ENCODE results near the gene NUDT3.
"Not testable (repeated sequence)": the region's sequence is repeated elsewhere in the genome, so short reads cannot be mapped to it uniquely, and the experiment has no call there.

The NUDT3 gene

GRCh38 chr6:34343806-34344205 lies 48.7 kb downstream of the NUDT3 start:
- DNase-seq (ENCODE audit: low read depth, low spot score): no peak

DNA sequence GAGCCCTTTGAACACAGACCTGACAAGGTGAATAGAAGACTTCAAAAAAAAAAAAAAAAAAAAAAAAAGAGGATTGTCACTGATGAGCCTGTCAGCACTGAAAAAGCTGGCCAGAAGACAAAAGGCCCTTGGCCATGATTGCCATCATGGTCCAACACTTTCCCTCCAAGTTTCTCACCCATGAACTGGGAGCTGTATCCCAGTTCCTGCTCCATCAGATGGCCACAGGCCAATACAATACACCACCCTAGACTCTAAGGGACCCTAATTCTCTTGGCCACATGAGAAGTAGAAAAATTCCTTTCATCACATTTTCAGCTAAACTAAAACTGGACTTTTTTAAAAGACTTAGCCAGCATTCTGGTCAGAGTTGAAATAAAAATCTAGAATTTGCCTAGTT lies 50.2 kb downstream of the NUDT3 start:
- DNase-seq (ENCODE audit: low read depth, low spot score): no peak

DNA sequence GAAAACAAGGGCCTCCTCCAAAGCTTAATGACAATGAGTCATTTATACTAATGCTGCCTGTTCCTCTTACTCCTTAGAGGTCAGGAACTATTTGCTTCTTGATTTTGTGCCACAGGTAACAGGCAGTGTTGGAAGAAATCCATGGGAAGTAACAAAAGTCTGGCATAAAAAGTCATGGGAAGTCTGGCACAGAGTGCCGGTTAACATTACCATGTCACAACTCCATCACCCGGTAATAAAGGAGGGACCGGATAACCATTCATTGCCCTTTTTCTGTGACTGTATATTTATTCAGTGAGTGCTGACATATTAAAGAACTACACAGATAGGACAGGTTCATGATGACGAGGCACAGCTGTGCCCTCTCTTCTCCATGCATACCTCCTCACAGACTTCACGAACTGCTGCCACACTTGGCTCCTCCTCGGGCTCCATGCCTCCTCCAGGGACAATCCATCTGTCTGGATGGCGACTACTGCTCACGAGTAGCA lies 50.9 kb downstream of the NUDT3 start:
- no peak for DNase-seq (ENCODE audit: low read depth, low spot score)

DNA sequence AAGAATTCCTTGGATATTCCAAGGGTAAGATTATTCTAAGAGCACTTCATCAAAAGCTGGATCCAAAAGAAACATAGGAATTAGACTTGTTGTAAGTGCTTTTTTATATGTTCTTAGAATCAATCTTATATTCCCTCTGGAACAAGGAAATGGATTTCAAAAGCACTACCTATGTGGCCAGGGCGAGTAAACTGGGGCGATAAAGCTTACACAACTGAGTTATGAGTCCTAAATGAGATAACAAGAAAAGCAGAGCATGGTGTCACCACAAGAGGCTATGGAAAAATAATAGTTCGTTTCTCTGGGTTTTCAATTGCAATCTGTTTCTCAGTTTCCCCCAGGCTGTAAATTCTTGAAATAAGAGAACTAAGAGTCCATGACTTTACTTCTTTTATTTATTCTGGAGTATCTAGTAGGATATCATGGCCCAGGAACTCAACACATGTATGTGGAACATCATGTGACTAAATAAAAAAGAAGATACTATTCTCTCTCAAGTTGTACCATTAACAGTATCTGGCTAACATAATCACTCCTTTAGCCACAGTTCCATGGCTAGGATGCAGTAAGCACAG lies 51.5 kb downstream of the NUDT3 start:
- no peak for DNase-seq (ENCODE audit: low read depth, low spot score)

GRCh38 chr6:34340394-34340793 lies 52.1 kb downstream of the NUDT3 start:
- no peak for DNase-seq (ENCODE audit: low read depth, low spot score)

GRCh38 chr6:34339971-34340370 lies 52.5 kb downstream of the NUDT3 start:
- DNase-seq (ENCODE audit: low read depth, low spot score): no peak

DNA sequence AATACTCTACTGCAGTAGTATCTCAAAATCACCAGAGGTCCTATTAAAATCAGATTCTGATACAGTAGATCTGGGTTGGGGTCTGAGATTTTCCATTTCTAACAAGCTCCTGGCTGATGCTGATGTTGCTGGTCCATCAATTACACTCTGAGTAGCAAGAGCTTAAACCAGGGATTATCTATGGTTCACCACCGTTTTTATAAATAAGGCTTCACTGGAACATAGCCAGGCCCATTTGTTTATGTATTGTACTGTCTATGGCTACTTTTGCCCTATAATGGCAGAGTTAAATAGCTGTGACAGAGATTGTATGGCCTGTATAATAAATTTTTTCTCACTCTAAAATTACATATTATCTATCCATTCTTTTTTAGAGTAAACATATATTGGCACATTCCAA lies 53.0 kb downstream of the NUDT3 start:
- DNase-seq (ENCODE audit: low read depth, low spot score): no peak

DNA sequence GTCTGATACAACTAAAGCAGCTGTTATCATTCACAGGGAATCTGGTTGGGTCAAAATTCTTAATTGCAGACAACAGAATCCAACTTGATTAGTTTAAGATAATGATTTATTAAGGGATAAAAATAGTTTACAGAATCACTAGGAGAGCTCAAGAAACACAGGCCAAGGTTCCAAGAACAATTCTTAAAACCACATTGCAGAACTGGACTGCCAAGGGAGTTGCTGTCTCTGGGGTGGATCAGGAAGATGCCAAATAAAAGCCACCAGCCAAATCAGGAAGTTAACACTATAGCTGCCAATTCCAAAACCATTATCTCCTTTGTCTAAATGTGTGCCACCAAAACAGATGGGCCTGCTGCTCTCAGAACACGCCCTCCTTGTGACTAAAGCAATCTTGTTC lies 53.7 kb downstream of the NUDT3 start:
- DNase-seq (ENCODE audit: low read depth, low spot score): no peak

GRCh38 chr6:34338377-34338776 lies 54.1 kb downstream of the NUDT3 start:
- DNase-seq (ENCODE audit: low read depth, low spot score): no peak

- no peak for DNase-seq (ENCODE audit: low read depth, low spot score)
These were observed 57.6 kb downstream of the NUDT3 start for GRCh38 chr6:34334796-34335416.

DNA sequence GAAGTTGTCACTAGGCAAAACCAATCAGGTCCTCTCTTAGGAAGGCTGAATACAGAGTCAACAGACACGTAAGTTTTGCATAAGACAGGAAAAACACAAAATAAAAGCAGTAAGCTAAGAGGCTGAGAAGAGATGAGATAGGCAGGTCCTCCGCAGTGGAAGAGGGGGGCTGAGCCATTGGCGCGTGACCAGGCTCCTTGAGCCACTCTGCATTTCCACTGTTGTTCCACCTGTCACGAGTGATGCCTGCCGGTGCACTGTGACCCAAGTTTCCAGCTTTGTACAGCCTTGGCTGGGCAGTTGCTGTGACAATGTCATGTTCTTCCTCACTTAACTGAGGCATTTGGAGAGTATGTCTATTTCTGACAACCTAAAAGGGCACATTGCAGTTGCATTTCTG lies 58.6 kb downstream of the NUDT3 start:
- DNase-seq (ENCODE audit: low read depth, low spot score): no peak

GRCh38 chr6:34332251-34333198 lies 59.9 kb downstream of the NUDT3 start:
- DNase-seq (ENCODE audit: low read depth, low spot score): no peak

DNA sequence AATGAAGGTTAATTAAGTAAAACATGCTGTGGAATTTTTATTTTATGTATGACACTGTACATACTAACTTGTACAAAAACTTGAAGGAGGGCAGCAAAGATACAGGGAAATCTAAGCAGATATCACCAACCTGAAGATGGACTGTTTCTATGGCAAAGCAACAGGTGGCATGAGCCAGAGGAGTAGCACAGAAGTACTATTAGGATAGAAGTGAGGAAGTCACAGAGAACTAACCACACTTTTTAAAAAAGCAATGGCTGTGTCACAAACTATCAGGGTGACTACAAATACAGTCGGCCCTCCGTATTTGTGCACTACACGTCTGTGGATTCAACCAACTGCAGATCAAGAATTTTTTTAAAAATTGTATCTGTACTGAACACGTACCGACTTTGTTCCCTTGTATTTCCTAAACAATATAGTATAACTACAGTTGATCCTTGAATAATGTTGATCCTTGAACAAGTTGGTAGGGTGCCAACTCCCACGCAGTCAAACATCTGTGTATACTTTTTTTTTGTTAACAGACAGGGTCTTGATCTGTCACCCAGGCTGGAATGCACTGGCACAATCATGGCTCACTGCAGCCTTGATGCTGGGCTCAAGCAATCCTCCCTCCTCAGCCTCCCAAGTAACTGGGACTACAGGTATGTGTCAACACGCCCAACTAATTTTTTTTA lies 61.0 kb downstream of the NUDT3 start:
- DNase-seq (ENCODE audit: low read depth, low spot score): no peak

DNA sequence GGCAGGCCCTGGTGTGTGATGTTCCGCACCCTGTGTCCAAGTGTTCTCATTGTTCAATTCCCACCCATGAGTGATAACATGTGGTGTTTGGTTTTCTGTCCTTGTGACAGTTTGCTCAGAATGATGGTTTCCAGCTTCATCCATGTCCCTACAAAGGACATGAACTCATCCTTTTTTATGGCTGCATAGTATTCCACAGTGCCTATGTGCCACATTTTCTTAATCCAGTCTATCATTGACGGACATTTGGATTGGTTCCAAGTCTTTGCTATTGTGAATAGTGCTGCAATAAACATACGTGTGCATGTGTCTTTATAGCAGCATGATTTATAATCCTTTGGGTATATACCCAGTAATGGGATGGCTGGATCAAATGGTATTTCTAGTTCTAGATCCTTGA lies 62.7 kb downstream of the NUDT3 start:
- DNase-seq (ENCODE audit: low read depth, low spot score): not testable (repeated sequence)

DNA sequence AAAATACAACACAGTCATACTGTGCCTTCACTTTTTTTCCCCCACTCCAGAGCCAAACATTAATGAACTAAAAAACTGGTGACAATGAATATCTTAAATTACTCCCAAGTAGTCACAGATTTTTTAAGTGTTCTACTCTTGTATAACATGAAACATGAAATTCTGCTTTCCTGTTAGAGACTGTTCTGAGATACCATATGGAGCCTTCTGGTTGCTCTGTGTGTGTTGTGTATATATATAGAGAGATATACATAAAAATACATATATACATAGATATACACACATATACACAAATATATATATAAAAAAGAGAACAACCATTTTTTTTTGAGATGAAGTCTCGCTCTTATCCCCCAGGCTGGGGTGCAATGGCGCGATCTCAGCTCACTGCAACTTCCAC lies 63.5 kb downstream of the NUDT3 start:
- no peak for DNase-seq (ENCODE audit: low read depth, low spot score)

GRCh38 chr6:34327313-34328205 lies 64.9 kb downstream of the NUDT3 start:
- DNase-seq (ENCODE audit: low read depth, low spot score): not testable (repeated sequence)

GRCh38 chr6:34325633-34326032 lies 66.8 kb downstream of the NUDT3 start:
- no peak for DNase-seq (ENCODE audit: low read depth, low spot score)

DNA sequence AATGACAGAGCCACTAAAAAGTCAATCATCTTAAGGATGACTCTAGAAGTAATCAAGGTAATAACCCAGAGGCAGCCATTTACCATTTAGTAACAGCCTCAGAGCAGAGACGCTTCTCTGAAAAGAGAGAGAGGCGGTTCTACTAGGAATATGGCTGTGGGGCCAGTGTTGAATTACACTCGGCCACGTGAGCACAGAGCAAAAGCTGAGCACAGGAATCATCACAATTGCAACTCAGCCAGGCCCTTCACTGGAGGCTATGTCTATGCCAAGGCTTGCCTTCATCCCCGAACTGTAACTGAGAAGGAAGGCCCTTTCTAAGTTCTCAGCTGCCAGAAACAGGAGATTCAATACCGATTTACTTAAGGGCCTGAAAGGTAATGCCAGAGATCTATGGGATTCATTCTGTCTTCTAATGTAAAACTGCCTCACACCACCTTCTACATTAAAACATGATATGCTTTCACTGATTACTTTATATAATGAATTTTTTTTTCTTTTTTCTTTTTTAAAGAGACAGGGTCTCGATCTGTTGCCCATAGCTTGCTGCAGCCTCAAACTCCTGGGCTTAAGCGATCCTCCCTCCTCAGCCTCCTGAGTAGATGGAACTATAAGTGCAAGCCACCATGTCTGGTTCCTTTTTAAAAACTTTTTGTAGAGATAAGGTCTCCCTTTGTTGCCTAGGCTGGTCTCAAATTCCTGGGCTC lies 67.6 kb downstream of the NUDT3 start:
- DNase-seq (ENCODE audit: low read depth, low spot score): no peak

DNA sequence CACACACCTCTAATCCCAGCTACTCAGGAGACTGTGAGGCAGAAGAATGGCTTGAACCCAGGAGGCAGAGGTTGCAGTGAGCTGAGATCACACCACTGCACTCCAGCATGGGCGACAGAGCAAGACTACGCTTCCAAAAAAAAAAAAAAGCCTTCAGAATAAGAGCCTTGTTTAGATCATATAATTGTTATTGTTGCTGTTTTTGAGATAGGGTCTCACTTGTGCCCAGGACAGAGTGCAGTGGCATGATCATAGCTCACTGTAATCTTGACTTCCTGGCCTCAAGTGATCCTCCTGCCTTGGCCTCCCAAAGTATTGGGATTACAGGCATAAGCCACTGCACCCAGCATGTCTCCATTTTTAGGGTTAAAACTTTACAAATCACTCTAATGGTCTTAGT lies 68.2 kb downstream of the NUDT3 start:
- DNase-seq (ENCODE audit: low read depth, low spot score): not testable (repeated sequence)

DNA sequence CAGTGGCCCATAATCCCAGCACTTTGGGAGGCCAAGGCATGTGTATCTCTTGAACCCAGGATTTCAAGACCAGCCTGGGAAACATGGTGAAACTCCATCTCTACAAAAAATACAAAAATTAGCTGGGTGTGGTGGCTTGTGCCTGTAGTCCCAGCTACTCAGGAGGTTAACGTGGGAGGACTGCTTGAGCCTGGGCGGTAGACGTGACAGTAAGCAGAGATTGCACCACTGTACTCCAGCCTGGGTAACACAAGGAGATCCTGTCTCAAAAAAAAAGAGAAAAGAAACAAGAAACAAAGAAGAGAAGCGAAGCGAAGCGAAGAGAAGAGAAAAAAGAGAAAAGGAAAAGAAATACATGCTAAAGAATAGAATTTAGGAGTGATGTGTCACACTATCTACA lies 69.2 kb downstream of the NUDT3 start:
- DNase-seq (ENCODE audit: low read depth, low spot score): no peak
